Measurements from ENCODE around the gene PPP1R13L.

The PPP1R13L gene

DNA sequence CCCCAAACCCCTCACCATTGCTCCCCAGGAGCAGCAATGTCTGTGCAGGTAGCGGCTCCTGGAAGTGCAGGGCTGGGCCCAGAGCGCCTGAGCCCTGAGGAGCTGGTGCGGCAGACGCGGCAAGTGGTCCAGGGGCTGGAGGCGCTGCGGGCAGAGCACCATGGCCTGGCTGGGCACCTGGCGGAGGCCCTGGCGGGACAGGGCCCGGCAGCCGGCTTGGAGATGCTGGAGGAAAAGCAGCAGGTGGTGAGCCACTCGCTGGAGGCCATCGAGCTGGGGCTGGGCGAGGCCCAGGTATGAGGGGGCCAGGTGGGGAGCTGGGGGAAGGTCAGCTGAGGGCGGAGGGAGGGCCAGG lies 59.4 kb downstream of the PPP1R13L start:
- H3K27ac ChIP-seq (ENCODE audit: low read length) = no peak overlapping the region

DNA sequence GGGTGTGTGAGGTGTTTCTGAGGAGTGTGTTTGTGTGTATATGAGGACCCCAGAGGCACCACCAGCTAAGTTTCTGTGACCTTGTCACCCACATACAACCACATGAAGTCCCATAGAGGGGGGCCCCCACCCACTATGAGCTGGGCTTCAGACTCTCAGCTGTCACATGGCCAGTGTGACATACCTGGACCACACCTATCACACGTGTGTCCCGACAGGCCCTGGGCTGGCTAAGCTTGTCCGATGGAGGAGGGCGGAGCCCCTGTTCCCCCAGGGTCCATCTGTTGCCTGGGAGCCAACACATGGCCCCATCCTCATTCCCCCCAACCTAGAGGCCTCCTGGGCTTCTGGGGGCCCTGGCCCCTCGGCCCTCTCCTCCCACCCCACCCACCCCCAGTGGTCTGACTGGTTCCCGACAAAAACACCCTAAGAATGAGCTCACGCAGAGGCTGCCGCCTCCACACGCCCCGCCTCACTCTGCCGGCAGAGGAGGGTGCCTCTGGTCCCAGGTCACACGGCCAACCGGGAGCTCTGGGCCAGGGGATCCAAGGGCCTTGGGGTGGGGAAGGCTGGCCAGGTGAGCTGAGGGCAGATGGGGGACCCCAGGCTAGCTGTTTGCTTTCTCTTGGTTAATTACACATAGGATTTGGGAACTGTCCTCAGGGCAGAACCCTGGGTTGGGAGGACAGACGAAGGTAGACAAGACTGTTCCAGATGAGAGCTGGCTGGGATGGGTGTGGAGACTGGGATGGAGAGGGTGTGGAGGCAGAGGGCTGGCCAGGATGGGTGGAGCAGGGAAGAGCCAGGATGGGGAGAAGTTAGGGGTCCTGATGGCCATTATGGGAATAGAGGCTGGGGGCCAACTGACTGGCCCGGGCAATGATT lies 60.0 kb downstream of the PPP1R13L start:
- no peak overlapping the region for H3K9ac ChIP-seq (ENCODE audit: low read length)
- H3K36me3 ChIP-seq (replicated peaks; ENCODE audit: low read depth, low read length) = peaks cover 9% of the 10 kb centered on the region
- H3K79me2 ChIP-seq (ENCODE audit: low read length) = no peaks in the 10 kb centered on the region
- H3K4me3 ChIP-seq (ENCODE audit: low read length) = no peak overlapping the region
- H3K9me3 ChIP-seq (ENCODE audit: insufficient read depth, low read length) = no peaks in the 10 kb centered on the region
- no peaks in the 10 kb centered on the region for H3K4me1 ChIP-seq (ENCODE audit: low read length)
- H3K27me3 ChIP-seq (ENCODE audit: low read depth, low read length) = no peaks in the 10 kb centered on the region
- no peak overlapping the region for H2AFZ ChIP-seq (ENCODE audit: low read depth, low read length)
- no peaks in the 10 kb centered on the region; the same call in 1 of the 2 replicates for H4K20me1 ChIP-seq (ENCODE audit: insufficient read depth, low read length)
- no peak for TF ChIP-seq CTCF (IDR thresholded peaks at IDR 0.05; ENCODE audit: low read depth, low read length)
- no peak for TF ChIP-seq EZH2phosphoT487 (IDR thresholded peaks at IDR 0.05; ENCODE audit: low read depth)
- no peak overlapping the region for H3K27ac ChIP-seq (ENCODE audit: low read length)
- no peak overlapping the region for H3K4me2 ChIP-seq (ENCODE audit: low read length)

More for the DNA sequence above, 59.4 kb downstream of the PPP1R13L start:
- TF ChIP-seq CTCF (IDR thresholded peaks at IDR 0.05; ENCODE audit: low read depth, low read length) (no peak), EZH2phosphoT487 (IDR thresholded peaks at IDR 0.05; ENCODE audit: low read depth) (no peak)
- no peak overlapping the region for H3K4me3 ChIP-seq (ENCODE audit: low read length)
- no peaks in the 10 kb centered on the region for H3K9me3 ChIP-seq (ENCODE audit: insufficient read depth, low read length)
- H3K4me2 ChIP-seq (ENCODE audit: low read length) = no peak overlapping the region
- H3K79me2 ChIP-seq (ENCODE audit: low read length) = no peaks in the 10 kb centered on the region
- no peak overlapping the region for H2AFZ ChIP-seq (ENCODE audit: low read depth, low read length)
- no peaks in the 10 kb centered on the region for H3K27me3 ChIP-seq (ENCODE audit: low read depth, low read length)
- H3K9ac ChIP-seq (ENCODE audit: low read length) = no peak overlapping the region
- peaks cover 11% of the 10 kb centered on the region for H3K36me3 ChIP-seq (replicated peaks; ENCODE audit: low read depth, low read length)
- H3K4me1 ChIP-seq (ENCODE audit: low read length) = no peaks in the 10 kb centered on the region
- no peaks in the 10 kb centered on the region; the same call in 1 of the 2 replicates for H4K20me1 ChIP-seq (ENCODE audit: insufficient read depth, low read length)

DNA sequence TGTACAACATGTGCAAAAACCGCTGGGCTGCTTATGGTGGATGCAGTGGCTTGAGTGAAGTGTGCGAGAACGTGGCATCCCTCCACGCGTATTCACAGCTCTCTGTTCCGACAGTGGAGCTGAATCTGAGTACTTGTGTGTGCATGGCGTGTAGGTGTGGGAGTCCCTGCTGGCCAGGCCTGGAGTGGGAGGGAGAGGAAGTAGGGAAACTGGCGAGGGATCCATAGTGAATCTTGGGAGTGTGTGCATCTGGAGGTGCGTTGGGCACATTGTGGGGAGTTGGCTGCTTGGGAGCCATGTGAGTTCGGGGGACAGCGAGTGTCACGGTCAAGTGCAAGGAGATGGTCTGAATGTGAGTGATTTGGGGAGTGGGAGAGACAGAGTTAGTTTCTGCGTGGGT lies 62.0 kb downstream of the PPP1R13L start:
- Histone ChIP-seq H3K27me3 (ENCODE audit: low read depth, low read length) (no peaks in the 10 kb centered on the region), H2AFZ (ENCODE audit: low read depth, low read length) (no peak overlapping the region), H3K4me1 (ENCODE audit: low read length) (peaks cover 3% of the 10 kb centered on the region; the same call in 1 of the 2 replicates), H3K4me3 (ENCODE audit: low read length) (no peak overlapping the region), H3K79me2 (ENCODE audit: low read length) (no peaks in the 10 kb centered on the region), H3K4me2 (ENCODE audit: low read length) (no peak overlapping the region), H3K36me3 (replicated peaks; ENCODE audit: low read depth, low read length) (no peaks in the 10 kb centered on the region), H3K9ac (ENCODE audit: low read length) (no peak overlapping the region), H3K9me3 (ENCODE audit: insufficient read depth, low read length) (no peaks in the 10 kb centered on the region), H4K20me1 (ENCODE audit: insufficient read depth, low read length) (no peaks in the 10 kb centered on the region), H3K27ac (ENCODE audit: low read length) (no peak overlapping the region)
- no peak for TF ChIP-seq EZH2phosphoT487 (IDR thresholded peaks at IDR 0.05; ENCODE audit: low read depth)
- no peak for TF ChIP-seq CTCF (IDR thresholded peaks at IDR 0.05; ENCODE audit: low read depth, low read length)

DNA sequence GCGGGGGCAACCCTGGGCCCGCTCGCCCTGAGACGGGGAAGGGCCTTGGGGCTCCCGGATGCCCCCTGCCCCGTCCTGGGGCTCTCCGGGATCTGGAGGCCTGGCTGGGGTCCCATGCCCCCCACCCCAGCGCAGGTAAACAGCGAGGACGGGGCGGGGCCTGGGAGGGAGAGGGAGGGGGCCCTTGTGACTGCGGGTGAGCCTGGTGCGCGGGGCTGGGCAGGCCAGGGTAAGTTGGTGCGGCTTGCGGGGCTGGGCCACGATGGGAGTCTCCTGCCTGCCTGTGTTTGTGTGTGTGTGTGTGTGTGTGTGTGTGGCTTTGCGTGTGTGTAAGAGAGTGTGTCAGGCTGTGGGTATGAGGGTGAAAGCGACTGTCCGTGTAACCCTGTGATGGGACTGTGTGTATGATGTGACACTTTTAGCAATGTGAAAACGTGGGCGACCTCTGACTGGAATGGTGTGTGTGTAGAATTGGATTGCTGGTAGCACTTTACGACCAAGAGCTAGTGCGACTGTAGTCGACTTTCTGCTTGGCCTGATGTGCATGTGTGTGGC lies 63.9 kb downstream of the PPP1R13L start:
- no peak overlapping the region for H2AFZ ChIP-seq (ENCODE audit: low read depth, low read length)
- no peak overlapping the region for H3K4me2 ChIP-seq (ENCODE audit: low read length)
- H3K4me3 ChIP-seq (ENCODE audit: low read length) = no peak overlapping the region

More for the DNA sequence above, 63.9 kb downstream of the PPP1R13L start:
- Histone ChIP-seq H4K20me1 (ENCODE audit: insufficient read depth, low read length) (no peaks in the 10 kb centered on the region), H3K36me3 (replicated peaks; ENCODE audit: low read depth, low read length) (no peaks in the 10 kb centered on the region), H3K9ac (ENCODE audit: low read length) (no peak overlapping the region), H3K27ac (ENCODE audit: low read length) (no peak overlapping the region), H3K4me1 (ENCODE audit: low read length) (peaks cover 3% of the 10 kb centered on the region; the same call in 1 of the 2 replicates), H3K79me2 (ENCODE audit: low read length) (no peaks in the 10 kb centered on the region), H3K9me3 (ENCODE audit: insufficient read depth, low read length) (no peaks in the 10 kb centered on the region), H3K27me3 (ENCODE audit: low read depth, low read length) (no peaks in the 10 kb centered on the region)
- no peak for TF ChIP-seq CTCF (IDR thresholded peaks at IDR 0.05; ENCODE audit: low read depth, low read length)
- no peak for TF ChIP-seq EZH2phosphoT487 (IDR thresholded peaks at IDR 0.05; ENCODE audit: low read depth)
